HuH-7.5 (cell line): ENCODE data around the gene TNFRSF4.

Experiments
- DNase-seq: peaks from one replicate; pipeline ENCODE4 v3.0.0; 2011; ENCODE audit warnings: low spot score

Gene TNFRSF4

DNA sequence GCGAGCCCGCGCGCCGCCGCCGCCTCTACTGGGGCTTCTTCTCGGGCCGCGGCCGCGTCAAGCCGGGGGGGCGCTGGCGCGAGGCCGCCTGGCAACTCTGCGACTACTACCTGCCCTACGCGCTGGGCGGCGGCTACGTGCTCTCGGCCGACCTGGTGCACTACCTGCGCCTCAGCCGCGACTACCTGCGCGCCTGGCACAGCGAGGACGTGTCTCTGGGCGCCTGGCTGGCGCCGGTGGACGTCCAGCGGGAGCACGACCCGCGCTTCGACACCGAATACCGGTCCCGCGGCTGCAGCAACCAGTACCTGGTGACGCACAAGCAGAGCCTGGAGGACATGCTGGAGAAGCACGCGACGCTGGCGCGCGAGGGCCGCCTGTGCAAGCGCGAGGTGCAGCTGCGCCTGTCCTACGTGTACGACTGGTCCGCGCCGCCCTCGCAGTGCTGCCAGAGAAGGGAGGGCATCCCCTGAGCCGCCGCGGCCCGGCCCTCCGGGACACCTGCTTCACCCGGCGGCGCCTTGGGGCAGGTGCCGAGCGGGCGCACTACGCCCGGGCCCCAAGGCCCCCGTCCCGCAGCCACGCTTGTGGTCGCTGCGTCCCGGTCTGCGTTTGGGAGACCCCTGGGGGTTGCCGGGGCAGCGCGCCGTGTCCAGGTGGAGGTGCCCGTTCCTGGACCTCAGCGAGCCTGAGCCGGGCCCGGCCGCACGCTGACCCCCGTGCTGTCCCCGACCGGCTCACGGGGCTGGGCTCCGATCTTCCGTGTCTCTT is 19.0 kb upstream of the TNFRSF4 start:
- no peak for DNase-seq

DNA sequence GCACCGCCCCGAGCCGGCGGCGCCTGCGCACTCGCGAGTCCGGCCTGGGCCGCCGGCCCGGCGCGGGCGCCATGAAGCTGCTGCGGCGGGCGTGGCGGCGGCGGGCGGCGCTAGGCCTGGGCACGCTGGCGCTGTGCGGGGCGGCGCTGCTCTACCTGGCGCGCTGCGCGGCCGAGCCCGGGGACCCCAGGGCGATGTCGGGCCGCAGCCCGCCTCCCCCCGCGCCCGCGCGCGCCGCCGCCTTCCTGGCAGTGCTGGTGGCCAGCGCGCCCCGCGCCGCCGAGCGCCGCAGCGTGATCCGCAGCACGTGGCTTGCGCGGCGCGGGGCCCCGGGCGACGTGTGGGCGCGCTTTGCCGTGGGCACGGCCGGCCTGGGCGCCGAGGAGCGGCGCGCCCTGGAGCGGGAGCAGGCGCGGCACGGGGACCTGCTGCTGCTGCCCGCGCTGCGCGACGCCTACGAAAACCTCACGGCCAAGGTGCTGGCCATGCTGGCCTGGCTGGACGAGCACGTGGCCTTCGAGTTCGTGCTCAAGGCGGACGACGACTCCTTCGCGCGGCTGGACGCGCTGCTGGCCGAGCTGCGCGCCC is 18.3 kb upstream of the TNFRSF4 start, which contains the start of gene B3GALT6:
Gene B3GALT6, plus strand, starts transcription at position 30 of the 588 bp plus-strand sequence. Its CDS starts 42 bp downstream, at position 72.
- DNase-seq, result no peak

DNA sequence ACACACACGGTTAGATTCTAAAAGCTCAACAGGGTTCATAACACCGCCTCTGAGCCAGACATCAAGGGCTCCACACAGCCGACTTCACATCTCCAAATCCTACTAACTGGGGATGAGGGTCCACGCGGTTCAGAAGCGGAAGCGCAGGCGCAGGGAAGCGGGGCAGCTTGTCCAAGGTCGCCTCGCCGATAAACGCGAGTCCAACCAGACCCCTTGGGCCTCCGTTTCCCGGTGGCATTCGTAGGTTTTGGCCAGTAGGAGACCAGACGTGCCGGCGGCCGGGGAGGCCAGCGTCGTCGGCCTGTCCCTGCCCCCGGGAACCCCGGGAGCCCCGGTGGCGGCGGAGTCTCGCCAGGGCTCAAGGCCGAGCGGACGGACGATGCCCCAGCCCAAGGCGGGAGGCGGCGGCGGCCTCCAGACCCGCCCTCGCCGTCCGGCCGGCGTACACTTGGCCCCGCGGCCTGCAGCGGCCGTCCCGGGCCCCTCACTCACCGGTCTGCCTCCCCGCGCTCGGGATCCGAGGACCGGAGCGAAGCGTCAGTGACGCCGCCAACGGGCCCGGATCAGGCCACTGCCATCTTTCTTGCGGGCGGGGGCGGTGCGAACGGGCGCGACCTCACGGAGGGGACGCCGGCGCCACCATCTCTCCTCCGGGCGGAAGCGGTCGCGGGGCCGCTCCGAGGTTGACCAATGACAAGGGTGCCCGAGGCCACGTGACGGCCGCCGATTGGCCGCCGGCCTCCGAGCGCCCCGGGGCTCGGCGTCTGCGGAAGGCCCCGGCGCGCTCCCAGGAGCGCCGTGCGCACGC is 17.7 kb upstream of the TNFRSF4 start, which contains the start of gene SDF4:
Gene SDF4, minus strand, starts transcription at position 602 of the 808 bp plus-strand sequence. CDS start 3,229 bp downstream, outside the sequence.
- peak; percentile 100 for DNase-seq

DNA sequence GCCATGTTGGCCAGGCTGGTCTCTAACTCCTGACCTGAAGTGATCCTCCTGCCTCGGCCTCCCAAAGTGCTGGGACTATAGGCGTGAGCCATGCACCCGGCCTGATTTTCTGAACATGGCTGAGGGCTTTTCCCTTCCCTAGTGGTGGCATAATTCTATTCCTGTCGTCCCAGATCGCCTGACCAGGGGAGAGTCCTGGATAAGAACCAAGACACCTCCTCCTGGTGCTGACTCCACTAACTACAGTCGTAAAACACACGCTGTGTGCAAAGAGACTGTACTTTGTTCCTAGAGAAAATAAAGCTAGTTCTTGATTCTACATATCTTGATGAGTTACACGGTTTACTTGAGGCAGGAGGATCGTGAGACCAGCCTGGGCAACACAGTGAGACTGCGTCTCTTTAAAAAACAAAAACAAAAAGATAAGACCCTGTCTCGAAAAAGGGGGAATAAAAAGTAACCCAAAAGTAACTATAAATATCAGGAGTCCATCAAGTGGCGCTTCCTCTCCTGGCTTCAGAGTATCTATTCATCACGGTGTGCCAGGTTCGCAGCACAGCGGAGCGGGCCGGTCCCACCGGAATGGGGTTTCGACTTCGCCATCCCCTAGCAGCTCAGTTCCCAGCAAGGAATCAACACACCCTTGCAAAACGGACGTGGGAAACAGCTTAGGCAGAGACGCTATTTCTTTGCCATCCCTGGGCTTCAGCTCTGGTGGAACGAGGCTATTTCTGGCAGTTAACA is 16.9 kb upstream of the TNFRSF4 start:
- peak; percentile 94 for DNase-seq

DNA sequence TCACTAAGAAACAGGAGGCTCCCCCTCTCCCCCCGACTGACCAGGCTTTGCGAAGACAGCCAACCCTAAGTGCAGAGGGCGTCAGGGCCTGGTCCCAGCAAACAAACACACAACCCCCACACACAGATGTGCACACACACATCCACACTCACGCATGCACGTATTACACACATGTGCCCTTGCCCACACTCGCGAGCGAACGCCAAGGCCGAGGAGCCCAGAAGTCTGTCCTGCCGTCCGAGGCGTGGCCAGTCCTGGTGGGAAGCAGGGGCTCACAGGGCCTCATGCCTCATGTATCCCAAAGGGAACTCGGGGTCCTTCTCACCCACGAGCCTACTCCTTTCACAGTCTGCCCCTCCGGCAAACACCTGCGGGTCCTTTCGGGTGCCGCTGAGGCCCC is 15.8 kb upstream of the TNFRSF4 start:
- no peak for DNase-seq

DNA sequence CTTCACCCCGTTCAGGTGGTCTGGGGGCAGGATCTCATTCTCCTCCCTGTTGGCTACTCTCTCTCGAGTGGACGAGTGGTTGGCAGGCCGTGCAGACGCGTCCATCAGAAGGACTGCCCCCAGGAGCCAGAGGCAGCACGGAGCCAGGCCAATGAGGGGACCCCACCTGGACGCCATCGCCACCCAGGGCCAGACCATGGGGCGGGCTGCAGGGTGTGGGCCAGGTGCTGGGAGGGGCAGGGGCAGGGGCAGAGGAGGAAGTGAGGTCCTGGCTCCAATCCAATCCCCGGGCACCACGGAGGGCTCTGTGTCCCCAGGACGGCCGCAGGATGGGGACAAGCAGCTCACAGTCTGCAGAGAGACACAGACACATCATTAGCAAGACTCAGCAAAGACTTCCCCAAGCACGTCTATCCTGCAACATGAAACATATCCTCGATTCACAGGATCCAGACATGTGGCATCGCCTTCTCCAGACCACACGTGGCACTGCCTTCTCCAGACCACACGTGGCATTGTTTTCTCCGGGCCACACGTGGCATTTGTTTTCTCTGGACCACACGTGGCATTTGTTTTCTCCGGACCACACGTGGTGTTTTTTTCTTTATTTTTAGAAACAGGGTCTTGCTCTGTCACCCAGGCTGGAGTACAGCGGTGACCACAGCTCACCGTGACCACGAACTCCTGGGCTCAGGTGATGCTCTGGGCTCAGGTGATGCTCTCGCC is 14.8 kb upstream of the TNFRSF4 start:
- no peak for DNase-seq

DNA sequence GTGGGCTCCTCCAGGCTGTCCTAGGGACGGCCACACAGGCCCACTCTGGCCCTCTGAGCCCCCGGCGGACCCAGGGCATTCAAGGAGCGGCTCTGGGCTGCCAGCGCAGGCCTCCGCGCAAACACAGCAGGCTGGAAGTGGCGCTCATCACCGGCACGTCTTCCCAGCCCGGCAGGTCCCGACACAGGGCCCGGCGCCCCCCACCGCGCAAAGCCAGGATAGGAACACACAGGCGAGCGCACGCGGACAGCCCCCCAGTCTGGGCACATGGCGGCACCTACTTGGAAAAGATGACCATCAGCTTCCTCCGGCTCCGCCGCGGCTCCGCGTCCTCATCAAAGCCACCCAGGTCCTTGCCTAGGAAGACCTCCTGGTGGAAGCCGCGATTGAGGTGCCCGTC is 14.2 kb upstream of the TNFRSF4 start:
- no peak for DNase-seq

DNA sequence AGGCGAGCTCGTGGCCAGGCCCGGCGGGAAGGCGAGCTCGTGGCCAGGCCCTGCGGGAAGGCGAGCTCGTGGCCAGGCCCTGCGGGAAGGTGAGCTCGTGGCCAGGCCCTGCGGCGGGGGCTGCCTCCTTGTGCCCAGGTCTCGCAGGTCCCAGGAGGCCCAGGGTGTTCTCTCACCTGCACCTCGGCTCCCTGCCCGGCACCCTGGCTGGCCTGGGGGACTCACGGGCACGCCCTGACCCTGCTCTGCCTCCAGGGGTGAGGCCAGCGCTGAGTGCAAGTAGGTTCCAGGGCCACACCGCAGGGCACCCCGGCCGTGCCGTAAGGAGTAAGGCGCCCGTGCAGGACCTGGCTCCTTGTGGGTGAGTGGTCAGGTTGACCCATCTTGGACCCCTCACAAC is 13.4 kb upstream of the TNFRSF4 start:
- no peak for DNase-seq

DNA sequence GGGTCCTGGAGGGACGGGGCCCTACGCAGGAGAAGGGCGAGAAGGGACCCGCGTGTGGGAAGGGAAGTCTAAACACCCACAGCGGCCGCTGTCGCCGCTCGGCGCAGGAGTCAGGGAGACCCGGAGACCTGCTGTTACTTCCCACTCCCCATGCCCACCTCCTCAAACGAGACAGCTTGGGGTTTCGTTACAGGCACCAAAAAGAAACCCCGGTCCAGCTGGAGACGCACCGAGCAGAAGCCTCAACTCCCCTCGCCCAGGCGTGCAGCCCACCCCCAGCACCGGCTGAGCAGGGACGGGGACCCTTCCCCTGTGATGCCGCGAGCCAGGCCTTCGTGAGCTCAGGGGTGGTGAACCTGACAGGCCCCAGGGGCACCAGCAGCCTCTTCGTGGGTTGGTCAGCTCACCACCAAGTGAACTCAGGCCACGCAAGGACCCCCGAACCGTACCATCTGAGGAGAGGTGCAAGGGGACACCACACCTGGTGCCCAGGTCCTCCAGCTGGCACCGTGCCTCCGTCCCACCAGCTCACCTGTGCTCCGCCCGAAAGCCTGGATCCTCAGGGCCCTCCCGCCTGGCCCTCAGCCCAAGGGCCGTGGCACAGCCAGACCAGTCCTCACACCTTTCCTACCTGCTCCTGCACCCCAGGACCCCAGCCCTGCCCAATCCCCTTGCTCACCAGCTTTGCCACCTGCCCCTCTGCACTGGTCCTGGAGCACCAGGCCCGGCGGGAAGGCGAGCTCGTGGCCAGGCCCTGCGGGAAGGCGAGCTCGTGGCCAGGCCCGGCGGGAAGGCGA is 12.8 kb upstream of the TNFRSF4 start:
- DNase-seq, result no peak

DNA sequence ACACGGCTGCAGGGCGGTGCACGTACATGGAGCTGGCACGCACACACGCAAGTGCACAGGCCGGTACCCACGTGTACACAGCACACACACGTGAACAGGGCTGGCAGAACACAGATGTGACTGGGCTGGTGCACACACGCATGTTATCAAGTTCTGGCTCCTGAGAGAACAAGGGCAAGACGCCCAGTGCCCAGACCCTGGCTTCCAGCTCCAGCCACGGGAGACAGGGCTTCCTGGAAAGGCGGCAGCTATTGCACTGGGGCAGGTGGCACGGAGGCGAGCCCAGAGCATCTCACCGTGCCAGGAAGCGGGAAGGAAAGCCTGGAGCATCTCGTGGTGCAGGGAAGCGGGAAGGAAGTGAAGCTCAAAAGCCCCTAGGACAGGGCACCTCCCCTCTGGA is 12.0 kb upstream of the TNFRSF4 start:
- DNase-seq, result no peak

DNA sequence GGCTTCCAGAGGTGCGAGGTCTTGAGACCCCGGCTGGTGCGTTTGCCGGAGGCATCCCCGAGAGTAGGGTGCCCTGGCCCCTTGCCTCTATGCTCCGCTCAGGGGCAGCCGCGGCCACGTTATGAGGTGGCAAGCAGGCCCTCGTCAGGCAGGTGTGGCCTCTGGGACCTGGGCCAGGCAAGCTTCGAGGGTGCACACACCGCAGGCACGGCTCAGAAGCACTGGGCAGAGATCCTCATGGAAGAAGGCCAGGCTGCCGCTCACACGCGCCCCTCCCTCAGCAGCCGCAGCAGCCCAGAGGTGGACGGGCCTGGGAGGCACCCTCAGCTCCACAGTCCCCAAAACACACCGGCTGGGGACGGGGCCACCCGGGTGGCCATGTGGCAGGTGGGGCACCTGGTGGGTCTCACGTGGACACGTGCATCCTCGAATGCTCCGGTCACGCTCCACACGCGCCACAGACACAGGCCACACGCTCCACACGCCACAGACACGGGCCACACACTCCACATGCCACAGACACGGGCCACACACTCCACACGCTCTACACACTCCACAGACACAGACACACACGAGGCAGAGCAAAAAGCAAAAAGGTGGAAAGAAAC is 11.4 kb upstream of the TNFRSF4 start:
- DNase-seq, result no peak

DNA sequence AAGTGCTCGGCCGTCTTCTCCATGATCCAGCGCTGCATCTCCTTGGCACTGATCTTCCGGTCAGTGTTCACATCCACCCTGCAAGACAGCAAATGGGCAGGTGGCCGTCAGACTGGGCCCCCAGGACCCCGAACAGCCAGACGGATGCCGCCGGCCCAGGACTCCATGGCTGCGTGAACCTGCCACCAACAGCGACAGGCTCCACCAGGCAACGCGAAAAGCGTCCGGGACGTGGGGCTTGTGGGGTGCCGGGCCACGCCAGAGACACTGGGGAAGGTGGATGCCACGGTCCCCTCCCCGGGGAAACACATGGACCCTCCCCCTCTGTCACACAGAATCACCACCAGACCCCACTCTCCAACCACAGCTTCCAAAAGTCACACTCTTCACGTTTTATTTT is 9.9 kb upstream of the TNFRSF4 start:
- DNase-seq, result no peak

DNA sequence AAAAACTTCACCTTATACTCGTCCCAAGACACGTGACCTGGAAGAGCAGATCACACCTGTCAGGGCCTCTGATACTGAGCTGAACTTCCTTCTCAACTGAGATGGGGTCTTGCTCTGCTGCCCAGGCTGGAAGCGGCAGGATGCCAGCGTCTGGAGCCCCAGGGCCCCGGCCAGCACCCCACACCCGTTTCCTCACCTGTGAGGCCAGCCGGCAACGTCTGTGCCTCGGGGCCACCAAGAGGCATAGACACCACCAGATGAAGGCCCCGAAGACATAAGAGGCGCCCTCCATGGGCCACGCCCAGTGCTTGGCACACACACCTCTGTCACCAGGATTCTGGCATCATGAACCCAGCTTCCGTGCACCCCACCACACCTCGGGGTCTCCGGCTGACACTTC is 9.4 kb upstream of the TNFRSF4 start:
- DNase-seq, result no peak

DNA sequence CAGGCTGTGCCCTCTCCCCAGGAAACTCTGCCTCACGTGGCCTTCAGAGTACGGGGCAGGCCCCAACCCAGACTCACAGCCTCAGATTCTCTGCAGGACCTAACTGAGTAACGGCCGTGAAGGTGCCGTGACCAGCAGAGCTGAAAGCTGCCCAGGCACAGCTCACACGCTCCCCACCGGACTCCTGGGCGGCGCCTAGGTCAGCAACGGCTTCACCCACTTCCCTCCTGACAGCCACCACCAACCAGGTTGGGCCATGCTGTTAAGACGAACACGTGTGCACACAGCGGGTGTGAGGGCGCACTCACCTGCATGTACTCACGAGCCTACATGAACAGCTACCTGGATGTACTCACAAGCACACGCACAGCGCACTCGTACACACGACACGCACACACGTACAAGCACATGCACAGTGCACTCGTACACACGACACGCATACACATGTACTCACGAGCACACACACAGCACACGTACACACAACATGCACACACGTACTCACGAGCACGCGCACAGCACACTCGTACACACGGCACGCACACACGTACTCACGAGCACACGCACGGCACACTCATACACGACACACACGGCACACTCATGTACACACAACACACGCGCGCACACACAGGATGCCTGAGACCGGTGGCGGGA is 8.7 kb upstream of the TNFRSF4 start:
- no peak for DNase-seq

DNA sequence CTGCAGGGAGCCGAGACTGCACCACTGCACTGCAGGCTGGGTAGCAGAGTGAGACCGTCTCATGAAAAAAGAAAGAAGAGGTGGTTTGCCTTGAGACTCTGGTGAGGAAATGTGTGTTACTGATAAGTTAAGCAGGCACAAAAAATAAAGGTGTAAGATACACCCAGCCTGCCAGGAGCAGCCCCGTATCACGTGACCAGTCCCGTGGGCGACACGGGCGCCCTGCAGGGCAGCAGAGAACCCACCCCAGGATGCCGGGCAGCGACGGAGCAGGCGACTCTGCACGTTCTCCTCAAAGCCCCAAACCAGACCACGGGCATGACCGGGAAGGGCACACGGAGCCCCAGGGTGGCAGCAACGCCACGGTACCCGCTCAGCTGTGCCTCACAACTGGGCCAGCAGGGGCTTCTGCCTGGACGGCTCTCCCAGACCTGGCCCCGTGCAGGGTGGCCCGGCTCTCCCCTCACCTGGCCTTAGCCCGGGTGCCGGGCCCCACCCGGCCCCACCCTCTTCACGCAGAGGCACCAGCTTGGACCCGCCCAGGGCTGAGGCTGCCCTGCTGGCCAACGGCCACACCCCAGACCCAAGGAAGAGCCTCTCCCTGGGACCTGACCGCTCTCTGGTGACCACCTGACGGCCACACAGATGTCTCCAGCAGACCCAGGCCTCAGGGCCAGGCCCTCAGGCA is 8.1 kb upstream of the TNFRSF4 start:
- no peak for DNase-seq

DNA sequence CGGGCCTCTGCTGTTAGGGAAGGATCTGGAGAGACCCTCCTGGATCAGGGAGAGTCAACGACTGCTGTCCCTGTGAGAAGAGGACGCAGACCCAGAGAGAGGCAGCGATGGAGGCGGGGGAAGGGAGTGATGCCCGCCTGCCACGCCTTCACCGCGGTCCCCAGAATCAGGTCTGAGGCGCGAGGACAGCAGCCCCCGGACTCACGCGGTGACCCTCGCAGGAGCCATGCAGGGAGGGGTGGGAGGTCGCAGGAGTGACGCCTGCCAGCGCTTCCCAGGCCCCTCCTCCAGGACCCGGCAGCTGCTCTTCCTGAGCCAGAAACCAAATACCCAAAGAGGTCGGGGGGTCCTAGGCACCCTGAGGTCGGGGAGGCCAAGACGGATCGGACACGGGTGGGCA is 6.2 kb upstream of the TNFRSF4 start:
- DNase-seq, result no peak

DNA sequence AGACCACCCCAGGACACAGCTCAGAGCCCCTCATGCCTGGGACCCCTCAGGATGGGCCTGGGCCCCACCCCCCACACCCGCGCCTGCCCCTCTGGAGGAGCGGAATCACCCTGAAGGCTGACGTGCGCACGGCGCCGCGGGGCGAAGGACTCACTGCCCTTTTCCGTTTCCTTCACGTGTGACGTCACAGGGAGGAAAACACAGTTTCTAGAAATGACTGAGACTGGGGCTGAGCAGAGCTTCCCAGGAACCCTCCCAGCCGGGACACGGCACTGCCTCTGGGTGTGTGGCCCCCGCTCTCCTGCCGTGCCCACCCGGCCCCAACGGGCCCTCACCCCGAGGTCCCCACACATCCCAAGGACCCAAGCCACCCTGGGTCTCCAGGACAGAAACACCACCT is 5.4 kb upstream of the TNFRSF4 start:
- no peak for DNase-seq

DNA sequence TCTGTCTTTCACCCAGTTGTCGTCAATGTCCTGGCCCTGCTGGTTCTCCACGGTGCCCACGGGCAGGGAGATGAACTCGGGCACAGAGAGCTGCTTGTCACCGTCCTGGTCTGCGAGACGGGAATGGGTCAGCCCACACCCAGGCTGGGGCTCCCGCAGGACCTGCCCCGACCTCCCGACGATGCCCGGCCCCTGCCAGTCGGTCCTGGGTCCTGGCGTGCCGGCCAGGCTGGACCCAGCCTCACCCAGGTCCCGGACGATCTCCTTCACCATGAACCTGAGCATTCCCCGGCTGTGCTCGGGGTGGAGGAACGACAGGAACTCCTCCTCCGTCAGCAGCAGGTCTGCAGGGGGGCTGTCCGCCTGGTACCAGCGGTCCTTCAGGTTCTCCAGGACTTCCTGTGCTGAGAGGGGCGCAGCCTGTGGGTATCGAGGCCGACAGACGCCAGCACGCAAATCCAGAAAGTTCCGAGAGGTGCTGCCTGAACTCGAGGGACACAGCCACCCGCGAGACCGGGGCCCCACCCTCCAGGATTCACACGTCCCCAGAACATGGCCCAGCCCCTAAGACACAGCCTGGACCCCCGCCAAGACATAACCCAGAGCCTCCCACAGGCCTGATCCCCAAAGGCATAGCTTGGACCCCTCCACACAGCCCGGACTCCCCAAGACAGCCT is 4.7 kb upstream of the TNFRSF4 start:
- DNase-seq, result no peak
